Measurements from ENCODE around the gene MACROH2A2.
"Not testable (repeated sequence)": the region's sequence is repeated elsewhere in the genome, so short reads cannot be mapped to it uniquely, and the experiment has no call there.

Gene MACROH2A2

GRCh38 chr10:70038923-70039322, 13.7 kb upstream of the MACROH2A2 start:
- no peak for DNase-seq (ENCODE audit: low read depth)
- no peak for TF ChIP-seq CTCF (IDR thresholded peaks at IDR 0.05; ENCODE audit: low read length, missing control alignments)
- H3K4me3 ChIP-seq (replicated peaks; ENCODE audit: low read depth, low read length), result no peak overlapping the region

DNA sequence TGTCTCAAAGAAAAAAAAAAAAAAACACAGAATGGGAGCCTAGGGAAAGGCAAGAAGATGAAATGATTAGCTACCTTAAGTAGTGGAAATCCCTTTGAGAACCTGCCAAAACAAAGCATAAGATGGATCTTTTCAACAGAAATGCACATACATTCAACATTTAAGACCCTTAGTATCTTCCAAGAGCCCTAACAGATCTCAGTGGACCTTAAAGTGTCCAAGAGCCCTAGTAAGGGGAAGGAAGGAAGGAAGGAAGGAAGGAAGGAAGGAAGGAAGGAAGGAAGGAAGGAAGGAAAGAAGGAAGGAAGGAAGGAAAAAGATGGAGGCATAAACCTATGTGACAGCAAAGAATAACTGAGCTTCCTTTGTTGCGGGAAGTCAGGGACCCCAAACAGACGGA, 11.6 kb upstream of the MACROH2A2 start:
- no peak for DNase-seq (ENCODE audit: low read depth)
- no peak for TF ChIP-seq CTCF (IDR thresholded peaks at IDR 0.05; ENCODE audit: low read length, missing control alignments)
- no peak overlapping the region for H3K4me3 ChIP-seq (replicated peaks; ENCODE audit: low read depth, low read length)

- not testable (repeated sequence) for H3K4me3 ChIP-seq (replicated peaks; ENCODE audit: low read depth, low read length); DNase-seq (ENCODE audit: low read depth)
These were observed 10.9 kb upstream of the MACROH2A2 start for GRCh38 chr10:70041739-70042138.

DNA sequence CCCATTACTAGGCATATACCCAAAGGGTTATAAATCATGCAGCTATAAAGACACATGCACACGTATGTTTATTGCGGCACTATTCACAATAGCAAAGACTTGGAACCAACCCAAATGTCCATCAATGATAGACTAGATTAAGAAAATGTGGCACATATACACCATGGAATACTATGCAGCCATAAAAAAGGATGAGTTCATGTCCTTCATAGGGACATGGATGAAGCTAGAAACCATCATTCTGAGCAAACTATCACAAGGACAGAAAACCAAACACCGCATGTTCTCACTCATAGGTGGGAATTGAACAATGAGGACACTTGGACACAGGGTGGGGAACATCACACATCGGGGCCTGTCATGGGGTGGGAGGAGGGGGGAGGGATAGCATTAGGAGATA, 5.6 kb upstream of the MACROH2A2 start:
- not testable (repeated sequence) for H3K4me3 ChIP-seq (replicated peaks; ENCODE audit: low read depth, low read length)

GRCh38 chr10:70048030-70048723, 4.5 kb upstream of the MACROH2A2 start:
- no peak for TF ChIP-seq CTCF (IDR thresholded peaks at IDR 0.05; ENCODE audit: low read length, missing control alignments)
- no peak for DNase-seq (ENCODE audit: low read depth)

More for the DNA sequence above, 5.6 kb upstream of the MACROH2A2 start:
- DNase-seq (ENCODE audit: low read depth), result not testable (repeated sequence)

GRCh38 chr10:70051848-70052247, 798 bp upstream of the MACROH2A2 start:
- no peak for DNase-seq (ENCODE audit: low read depth)
- no peak overlapping the region for H3K4me3 ChIP-seq (replicated peaks; ENCODE audit: low read depth, low read length)
- no peak for TF ChIP-seq CTCF (IDR thresholded peaks at IDR 0.05; ENCODE audit: low read length, missing control alignments)

More at GRCh38 chr10:70048030-70048723, 4.5 kb upstream of the MACROH2A2 start:
- H3K4me3 ChIP-seq (replicated peaks; ENCODE audit: low read depth, low read length), result no peak overlapping the region

GRCh38 chr10:70053218-70053840, 683 bp downstream of the MACROH2A2 start:
- H3K4me3 ChIP-seq (replicated peaks; ENCODE audit: low read depth, low read length), result peak overlapping the region; percentile 67
- no peak for DNase-seq (ENCODE audit: low read depth)
- TF ChIP-seq CTCF (IDR thresholded peaks at IDR 0.05; ENCODE audit: low read length, missing control alignments), result no peak

GRCh38 chr10:70053841-70054288, 1.2 kb downstream of the MACROH2A2 start:
- peak overlapping the region; percentile 67 for H3K4me3 ChIP-seq (replicated peaks; ENCODE audit: low read depth, low read length)
- peak; percentile 3 for TF ChIP-seq CTCF (IDR thresholded peaks at IDR 0.05; ENCODE audit: low read length, missing control alignments)
- peak; percentile 16 for DNase-seq (ENCODE audit: low read depth)
